Measurements from ENCODE around the gene ONECUT3.
"Not testable (repeated sequence)": the region's sequence is repeated elsewhere in the genome, so short reads cannot be mapped to it uniquely, and the experiment has no call there.

ONECUT3 gene

DNA sequence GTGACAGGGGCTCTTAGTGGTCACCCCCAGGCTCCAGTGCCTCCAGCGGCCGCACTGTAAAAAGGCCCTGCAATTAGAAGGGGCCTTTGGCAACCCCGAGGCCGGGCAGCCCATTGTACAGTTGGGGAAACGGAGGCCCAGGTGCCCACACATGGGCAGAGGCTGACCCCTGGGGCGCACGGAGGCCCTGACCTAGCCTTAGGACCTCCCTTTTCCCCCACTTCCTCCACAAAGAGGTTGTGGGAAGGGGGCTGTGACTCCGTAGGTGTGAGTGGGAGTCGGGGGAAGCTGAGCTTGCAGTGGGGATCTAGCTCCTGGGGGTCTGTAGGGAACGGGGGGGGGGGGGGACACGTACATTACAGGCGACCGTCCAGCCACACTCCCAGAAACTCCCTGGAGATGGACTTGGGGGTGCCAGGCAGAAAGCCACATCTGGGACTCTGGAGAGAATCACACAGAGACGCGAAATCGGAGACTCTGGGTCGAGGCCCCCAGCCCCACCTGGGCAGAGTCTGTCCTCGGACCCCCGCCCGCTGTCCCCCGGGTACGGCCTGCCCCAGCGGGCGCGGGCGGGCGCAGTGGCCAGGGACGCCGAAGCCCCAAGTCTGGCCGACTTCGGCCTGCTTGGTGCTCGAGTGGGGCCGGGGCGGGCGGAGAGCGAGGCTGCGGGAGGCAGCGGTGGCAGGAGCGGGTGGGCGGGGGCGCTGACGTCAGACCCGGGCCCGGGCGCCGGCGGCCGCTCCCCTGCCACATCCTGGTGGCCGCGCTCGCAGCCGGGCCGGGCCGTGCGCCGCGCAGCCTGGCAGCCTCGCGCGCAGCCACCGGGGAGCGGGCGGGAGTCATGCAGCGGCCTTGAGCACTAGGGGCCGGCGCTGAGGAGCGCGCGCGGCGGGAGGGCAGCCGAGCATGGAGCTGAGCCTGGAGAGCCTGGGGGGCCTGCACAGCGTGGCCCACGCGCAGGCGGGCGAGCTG is at the start of gene ONECUT3:
TSS of gene ONECUT3 (plus strand) at position 750 of the 972 bp plus-strand sequence. CDS start at position 907, 157 bp downstream.
- no peak for DNase-seq

DNA sequence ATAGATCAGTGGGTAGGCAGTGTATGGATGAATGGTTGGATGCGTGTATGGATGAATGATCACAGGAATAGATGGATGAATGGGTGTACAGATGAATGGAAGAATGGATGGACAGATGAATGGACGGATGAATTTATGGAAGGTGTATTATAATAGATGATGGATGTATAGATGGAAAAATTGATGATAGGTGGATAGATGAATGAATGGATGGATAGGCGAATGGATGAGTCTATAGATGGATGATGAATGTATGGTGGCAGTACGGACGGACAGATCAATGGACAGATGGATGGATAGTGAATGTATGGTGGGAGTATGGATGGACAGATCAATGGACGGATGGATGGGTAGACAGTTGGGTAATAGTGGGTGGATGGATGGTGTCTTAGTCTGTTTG is 49.0 kb upstream of the ONECUT3 start:
- DNase-seq = no peak

DNA sequence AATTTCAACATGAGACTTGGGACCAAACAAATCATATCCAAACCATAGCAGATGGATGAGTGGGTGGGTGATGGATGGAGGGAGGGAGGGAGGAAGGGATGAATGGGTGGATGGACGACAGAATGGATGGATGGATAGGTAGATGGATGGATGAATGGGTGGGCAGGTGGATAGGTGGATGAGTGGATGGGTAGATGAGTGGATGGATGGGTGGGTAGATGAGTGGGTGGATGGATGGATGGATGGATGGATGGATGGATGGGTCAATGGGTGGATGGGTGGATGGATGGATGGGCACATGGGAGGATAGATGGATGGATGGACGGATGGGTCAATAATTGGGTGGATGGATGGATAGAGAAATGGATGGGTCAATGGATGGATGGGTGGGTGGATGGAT is 47.9 kb upstream of the ONECUT3 start:
- no peak for DNase-seq

DNA sequence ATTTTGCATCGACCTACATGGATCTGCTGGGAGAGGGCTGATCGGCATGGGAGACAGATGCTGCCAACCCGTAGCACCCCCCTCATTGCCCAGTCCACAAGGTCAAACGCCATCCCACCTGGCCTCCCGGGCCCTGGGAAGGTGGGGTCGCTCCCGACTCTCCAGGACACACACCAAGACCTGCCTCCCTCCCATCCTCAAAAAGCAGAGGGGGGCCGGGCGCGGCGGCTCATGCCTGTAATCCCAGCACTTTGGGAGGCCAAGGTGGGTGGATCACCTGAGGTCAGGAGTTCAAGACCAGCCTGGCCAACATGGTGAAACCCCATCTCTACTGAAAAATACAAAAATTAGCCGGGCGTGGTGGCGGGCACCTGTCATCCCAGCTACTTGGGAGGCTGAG is 46.7 kb upstream of the ONECUT3 start:
- DNase-seq = not testable (repeated sequence)

DNA sequence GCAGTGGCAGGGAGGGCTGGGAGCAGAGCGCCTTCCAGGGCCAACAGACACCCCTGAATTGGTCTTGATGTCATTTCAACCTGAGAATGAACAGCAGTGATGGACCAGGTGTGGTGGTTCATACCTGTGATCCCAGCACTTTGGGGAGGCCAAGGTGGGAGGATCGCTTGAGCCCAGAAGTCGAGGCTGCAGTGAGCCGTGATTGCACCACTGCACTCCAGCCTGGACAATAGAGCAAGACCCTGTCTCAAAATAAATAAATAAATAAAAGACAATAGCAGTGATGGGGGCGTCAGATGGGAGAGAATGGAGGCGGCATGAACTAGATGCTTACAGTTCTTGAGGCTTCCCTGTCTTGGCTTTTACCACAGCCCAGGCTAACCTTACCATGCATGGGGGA is 46.1 kb upstream of the ONECUT3 start:
- DNase-seq = no peak

DNA sequence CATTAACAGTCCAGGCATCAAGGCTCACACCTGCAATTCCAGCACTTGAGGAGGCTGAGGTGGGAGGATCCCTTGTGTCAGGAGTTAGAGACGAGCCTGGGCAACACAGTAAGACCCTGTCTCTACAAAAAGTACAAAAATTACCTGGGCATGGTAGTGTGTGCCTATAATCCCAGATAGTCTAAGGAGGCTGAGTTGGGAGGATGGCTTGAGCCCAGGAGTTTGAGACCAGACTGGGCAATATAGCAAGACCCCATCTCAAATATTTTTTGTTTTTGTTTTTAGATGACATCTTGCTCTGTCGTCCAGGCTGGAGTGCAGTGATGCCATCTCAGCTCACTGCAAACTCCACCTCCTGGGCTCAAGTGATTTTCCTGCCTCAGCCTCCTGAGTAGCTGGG is 40.1 kb upstream of the ONECUT3 start:
- no peak for DNase-seq

DNA sequence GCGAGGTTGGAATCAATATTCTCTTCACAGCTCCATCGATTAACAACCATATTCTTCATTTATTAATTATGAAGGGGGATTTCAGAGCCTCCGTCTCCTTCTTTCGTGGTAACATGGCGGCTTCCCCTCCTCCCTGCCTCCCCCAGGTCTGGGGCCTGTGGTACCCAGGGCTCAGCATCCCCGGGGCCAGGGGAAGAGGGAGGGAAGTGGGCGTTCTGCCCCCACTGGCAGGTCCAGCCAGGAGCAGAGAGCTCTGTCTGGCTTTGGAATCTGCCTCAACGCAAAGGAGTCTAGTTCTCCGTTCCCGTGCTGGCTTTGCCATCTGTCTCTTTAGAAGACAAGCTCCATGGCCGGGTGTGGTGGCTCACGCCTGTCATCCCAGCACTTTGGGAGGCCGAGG is 37.8 kb upstream of the ONECUT3 start:
- no peak for DNase-seq

DNA sequence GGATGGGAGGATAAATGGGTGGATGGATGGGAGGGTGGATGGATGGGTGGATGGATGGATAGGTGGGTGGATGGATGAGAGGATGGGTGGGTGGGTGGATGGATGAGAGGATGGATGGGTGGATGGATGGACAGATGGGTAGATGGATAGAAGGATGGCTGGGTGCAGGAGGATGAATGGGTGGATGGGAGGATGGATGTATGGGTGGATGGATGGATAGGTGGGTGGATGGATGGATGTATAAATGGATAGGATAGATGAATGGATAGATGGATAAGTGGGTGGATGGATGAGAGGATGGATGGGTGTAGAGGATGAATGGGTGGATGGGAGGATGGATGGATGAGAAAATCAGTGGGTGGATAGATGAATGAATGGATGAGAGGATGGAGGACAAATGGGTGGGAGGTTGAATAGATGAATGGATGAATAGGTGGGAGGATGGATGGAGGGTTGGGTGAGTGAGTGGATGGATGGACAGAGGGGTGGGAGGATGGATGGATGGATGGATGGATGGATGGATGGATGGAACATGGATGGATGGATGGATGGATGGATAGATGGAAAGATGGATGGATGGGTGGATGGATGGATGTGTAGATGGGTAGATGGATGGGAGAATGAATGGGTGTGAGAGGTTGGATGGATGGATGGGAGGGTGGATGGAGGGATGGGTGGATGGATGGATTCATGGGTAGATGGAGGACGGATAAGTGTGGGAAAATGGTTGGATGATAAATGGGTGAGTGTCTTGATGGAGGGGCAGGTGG is 35.9 kb upstream of the ONECUT3 start:
- no peak for DNase-seq

DNA sequence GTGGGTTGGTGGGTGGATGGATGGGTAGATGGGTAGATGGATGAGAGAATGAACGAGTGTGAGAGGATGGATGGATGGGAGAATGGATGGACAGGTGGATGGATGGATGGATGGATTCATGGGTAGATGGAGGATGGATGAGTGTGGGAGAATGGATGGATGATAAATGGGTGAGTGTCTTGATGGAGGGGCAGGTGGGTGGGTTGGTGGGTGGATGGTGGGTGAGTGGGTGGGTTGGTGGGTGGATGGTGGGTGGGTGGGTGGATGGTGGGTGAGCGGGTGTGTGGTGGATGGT is 35.4 kb upstream of the ONECUT3 start:
- no peak for DNase-seq

DNA sequence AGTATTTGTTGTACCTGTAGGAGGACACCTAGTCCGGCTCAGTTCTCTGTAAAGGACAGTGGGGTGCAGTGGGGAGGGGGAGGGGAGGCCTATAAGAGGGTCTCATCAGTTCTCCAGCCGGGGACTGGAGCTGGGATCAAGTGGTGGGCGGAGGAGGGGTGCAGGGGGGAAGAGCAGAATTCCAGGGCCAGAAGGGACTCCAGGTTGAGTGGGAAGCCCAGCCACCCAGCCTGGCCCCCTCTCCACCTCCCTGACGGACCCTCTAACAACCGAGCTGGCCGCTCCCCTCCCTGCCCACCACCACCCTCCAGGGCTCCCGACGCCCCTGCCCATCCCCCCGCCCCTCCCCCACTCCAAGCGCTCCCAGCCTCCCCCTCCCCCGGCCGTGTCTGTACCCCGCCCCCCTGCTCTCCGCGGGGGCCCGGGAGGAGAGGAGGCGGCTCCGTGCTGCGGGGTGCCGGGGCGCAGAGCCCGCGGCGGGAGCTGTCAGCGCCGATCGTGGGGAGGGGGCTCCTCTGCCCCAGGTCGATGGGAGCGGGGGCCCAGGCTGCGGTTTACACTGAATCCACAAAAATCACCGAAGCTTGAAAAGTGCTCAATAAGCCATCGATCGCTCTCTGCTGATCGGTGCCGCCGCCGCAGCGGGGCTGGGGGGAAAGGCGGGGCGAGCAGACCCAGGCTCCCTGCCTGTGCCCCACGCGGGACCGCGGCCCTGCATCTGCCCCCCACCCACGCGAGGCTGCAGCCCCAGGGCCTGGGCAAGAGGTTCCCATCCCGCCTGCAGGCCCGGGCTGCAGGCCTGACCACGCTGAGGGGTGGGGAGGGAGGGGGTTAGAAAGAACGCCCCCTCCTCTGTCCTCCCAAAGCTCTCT is 34.6 kb upstream of the ONECUT3 start:
- no peak for DNase-seq

DNA sequence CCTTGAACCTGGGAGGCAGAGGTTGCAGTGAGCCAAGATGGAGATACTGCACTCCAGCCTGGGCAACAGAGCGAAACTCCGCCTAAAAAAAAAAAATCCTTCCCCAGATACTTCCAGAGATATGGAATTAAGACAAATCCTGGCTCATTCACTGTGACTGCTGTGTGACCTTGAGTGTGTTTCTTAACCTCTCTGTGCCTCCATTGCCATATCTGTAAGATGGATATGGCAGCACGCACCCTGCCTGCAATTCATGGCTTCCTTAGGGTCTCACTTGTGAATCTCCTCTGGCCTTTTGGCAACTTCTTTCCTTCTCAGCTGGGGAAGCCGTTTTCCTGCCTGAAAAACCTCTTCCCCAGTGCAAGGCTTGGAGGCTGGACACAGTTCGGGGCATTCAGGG is 33.8 kb upstream of the ONECUT3 start:
- no peak for DNase-seq

DNA sequence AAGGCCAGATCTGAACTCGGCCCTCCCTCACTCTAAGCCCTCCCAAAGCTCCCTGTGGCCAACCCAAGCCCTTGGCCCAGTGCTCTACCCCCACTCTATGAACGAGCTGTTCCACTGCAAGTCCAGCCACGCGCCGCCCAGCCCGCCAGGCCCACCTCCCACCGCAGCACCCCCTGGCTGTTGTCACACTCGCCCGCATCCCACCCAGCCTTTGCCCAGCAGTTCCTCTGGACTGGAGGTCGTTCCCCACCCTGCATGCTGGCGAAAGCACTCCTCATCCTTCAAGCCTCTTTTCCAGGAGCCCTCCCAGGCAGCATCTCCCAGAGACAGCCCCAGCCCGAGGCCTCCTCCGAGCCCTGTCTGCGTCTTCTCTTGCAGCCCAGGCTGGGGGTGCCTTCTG is 33.1 kb upstream of the ONECUT3 start:
- no peak for DNase-seq

DNA sequence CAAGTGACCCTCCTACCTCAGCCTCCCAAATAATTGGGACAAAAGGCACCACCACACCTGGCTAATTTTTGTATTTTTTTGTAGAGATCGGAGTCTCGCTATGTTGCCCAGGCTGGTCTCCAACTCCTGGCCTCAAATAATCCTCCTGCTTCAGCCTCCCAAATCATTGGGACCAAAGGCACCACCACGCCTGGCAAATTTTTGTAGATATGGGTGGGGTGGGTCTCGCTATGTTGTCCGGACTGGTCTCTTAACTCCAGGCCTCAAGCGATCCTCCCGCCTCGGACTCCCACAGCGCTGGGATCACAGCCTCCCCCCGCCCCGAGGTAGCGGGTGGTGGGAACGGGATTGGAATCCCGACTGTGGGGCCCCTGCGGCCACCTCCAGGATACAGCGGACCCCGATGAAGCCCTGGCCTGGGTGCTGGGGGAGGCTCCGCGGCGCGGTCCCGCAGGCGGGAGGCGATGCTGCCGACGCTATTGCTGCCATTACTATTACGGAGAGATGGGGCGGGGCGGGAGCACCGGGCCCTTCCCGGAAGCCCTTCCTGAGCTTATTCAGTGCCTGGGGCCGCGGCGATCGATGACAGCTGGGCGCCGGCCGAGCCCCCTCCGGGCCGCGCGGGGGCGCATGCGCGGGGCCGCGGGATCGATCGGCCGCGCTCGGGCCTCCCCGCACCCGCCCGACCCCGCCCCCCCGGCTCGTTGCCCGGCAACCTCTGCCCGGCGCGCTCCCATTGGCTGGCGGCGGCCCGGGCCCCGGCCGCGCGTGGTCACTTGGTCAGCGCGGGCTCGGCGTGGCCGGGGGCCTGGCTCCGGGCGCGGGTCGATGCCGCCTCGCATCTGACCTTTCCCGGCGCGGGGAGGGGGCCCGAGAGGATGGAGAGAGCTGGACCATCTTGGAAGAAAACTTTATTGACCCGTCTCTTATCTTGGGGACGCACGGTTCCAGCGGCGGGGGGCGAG is 27.9 kb upstream of the ONECUT3 start:
- DNase-seq = no peak

DNA sequence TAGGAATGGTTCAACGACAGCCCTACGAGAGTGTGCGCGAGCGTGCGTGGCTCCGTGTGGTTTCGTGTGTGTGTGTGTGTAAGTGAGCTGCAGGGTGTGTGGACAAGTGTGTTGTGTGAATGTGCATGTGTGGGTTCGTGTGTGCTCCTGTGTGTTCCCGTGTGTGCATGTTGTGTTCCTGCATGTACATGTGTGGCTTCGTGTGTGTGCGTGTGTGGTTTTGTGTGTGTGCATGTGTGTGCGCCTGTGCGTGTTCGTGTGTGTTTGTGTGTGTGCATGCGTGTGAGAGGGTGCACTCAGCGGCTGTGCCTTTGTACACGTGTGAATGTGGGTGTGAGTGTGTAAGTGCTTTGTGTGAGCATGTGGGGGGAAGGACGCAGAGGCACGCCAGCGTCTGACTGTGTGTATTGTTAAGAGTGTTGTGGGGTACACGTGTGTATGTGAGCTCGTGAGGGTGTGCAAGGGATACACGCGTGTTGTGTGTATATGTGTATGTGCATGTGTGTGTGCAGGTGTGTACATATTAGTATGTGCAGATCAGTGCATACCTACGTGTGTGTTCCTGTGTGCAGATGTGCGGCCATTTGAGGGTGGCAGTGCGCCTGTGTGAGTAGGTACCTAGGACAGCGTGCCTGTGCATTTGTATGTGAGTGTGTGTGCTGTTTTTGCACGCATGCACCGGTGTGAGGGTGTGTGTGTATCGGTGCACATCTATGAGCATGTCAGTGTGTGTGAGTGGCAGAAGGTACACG is 24.3 kb upstream of the ONECUT3 start:
- DNase-seq = no peak

DNA sequence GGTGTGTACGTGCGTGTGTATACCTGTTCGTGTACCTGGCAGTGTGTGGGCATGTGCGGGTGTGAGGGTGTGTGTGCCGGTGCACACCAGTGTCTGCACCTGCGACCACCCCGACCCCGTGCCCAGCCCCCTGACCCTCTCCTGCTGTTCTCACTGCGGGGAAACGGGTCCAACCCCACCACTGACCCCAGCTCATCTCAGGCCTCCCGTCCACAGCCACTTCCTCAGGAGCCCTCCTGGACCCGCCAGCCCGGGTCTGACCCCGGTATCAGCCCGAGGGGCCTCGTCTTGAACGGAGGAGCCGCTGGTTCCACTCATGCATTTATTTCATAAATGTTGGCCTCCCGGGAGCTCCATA is 23.8 kb upstream of the ONECUT3 start:
- no peak for DNase-seq

DNA sequence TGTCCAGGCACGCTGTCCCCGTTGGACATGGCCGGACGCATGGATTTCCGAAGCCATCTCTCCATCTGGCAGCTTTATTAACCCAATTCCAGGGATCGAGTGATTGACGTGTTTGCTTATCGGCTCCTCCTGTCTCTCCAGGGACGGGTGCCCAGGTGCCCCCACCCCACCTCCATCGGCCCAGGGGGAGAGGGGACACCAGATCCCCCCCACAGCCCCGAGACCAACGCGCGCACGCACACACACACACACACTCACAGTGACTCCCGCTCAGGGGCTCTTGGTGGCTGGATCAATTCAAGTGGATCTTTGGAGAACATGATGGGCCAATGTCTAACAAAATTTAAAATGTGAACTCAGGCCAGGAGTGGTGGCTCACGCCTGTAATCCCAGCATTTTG is 23.1 kb upstream of the ONECUT3 start:
- DNase-seq = no peak

DNA sequence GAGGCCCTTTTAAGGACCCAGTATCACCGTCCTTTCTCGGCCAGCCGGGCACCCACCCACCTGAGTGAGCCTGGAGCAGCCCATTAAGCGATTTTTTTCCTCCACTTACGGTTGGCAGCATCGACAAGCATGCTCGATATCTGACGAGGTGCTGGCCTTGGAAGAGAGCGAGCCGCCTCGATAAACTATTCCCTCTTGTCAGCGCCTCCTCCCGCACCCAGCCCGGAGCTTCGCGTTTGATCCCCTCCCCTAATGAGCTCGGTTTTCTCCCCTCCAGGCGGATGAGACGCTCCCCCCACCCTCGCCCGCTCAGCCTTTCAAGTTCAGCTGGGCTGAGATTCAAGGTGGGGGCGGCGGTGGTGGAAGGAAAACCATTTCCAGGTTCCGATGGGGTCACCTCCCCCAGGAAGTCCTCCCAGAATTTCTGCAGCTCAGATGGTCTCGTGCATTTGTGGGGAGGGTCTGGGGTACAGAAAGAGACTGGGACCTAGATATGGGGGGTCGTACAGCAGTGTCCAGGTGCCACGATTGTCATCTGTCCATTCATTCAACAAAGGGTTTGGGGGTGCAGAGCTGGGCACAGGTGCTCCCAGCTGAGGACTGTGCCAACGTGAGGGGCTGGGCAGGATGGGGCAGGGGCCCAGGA is 18.9 kb upstream of the ONECUT3 start:
- DNase-seq = no peak

DNA sequence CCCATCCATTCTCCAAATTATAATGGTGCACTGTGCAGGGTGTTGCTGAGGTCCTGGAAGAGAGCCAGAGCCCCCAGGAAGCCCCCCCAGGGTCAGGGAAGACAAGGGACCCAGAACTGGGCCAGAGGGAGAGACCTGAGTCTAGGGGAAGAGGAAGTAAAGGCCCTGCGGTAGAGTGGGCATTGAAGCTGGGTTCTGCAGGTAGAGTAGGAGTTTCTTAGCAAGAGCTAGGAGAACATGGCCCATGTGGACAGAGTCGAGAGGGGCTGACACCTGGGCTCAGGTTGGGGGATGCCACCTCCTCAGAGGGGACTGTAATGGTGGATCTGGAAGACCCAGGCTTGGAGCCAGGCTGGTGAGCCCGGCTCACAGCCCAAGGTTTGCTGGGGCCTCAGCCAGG is 17.0 kb upstream of the ONECUT3 start:
- DNase-seq = no peak

DNA sequence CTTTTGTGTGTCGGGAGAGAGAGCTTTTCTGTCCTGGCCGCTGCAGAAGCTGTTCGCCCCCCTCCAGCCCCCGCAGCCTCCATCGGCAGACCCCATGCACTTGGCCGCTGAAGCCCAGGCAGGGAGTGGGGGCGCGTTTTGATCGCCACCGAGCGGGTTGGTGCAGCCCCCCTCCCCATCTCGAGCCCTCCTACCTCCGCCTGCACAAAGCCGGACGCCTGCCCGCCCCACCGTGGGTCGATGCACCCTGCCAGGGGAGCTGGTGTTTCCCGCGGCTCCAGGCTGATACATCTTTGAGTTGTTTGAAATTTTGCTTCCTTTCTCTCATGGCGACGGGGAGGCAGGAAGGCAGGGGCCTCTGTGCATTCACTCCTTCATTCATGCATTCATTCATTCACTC is 16.4 kb upstream of the ONECUT3 start:
- no peak for DNase-seq

DNA sequence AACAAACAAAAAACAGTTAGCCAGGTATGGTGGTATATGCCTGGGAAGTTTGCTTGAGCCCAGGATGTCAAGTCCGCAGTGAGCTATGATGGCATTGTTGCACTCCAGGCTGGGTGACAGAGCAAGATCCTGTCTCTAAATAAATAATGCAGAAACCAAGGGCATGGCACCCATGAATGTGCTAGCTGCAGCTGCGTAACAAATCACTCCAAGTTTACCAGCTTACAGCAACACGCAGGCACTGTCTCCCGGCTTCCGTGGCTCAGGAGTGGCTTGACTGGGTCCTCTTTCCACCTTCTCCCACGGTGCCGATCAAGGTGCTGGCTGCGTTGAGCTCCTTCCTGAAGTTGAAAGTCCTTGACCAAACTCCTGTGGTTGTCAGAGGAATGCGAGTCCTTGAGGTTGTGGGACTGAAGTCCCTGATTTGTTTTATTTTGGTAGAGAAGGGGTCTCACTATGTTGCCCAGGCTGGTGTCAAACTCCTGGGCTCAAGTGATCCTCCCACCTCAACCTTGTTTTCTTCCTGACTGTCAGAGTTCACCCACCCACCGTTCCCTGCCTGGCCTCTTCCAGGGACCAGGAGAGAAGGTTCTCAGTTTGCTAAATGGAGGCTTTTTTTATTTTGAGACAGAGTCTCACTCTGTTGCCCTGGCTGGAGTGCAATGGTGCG is 13.2 kb upstream of the ONECUT3 start:
- DNase-seq = no peak
